ENCODE measurements around the gene PDZRN4. TPM values are rescaled to one million over a fixed set of nuclear protein-coding genes. Genes with fewer than 3 reads are reported as not detected.

The PDZRN4 gene
- total RNA-seq, 1 donor from 2014 or later, result 2.3 TPM

- Mint-ChIP-seq H3K27me3 (no peaks in the 10 kb centered on the region), H3K4me1 (ENCODE audit: unreplicated experiment) (peaks cover 4% of the 10 kb centered on the region), H3K4me3 (no peak overlapping the region), H3K36me3 (no peaks in the 10 kb centered on the region), H3K27ac (no peak overlapping the region), H3K9me3 (no peaks in the 10 kb centered on the region)
- DNase-seq (ENCODE audit: extremely low spot score, unreplicated experiment), result no peak
- TF ChIP-seq CTCF (conservative IDR thresholded peaks at IDR 0.05), result no peak
These were observed 25.5 kb downstream of the PDZRN4 start for GRCh38 chr12:41213648-41214047.

- Mint-ChIP-seq H3K9me3 (peaks cover 4% of the 10 kb centered on the region), H3K27ac (no peak overlapping the region)
These were observed 29.6 kb downstream of the PDZRN4 start for GRCh38 chr12:41217727-41218126.

GRCh38 chr12:41220931-41221330 lies 32.8 kb downstream of the PDZRN4 start:
- H3K27ac Mint-ChIP-seq, result no peak overlapping the region
- no peaks in the 10 kb centered on the region for H3K36me3 Mint-ChIP-seq
- peaks cover 4% of the 10 kb centered on the region for H3K4me1 Mint-ChIP-seq (ENCODE audit: unreplicated experiment)
- peaks cover 4% of the 10 kb centered on the region for H3K9me3 Mint-ChIP-seq
- no peak overlapping the region for H3K4me3 Mint-ChIP-seq
- no peak for DNase-seq (ENCODE audit: extremely low spot score, unreplicated experiment)
- H3K27me3 Mint-ChIP-seq, result no peaks in the 10 kb centered on the region
- no peak for TF ChIP-seq CTCF (conservative IDR thresholded peaks at IDR 0.05)

More at GRCh38 chr12:41217727-41218126, 29.6 kb downstream of the PDZRN4 start:
- H3K4me1 Mint-ChIP-seq (ENCODE audit: unreplicated experiment), result peaks cover 4% of the 10 kb centered on the region
- no peak for DNase-seq (ENCODE audit: extremely low spot score, unreplicated experiment)
- H3K36me3 Mint-ChIP-seq, result no peaks in the 10 kb centered on the region
- H3K27me3 Mint-ChIP-seq, result no peaks in the 10 kb centered on the region
- no peak overlapping the region for H3K4me3 Mint-ChIP-seq
- TF ChIP-seq CTCF (conservative IDR thresholded peaks at IDR 0.05), result no peak

GRCh38 chr12:41221491-41221890 lies 33.4 kb downstream of the PDZRN4 start:
- H3K36me3 Mint-ChIP-seq, result no peaks in the 10 kb centered on the region
- TF ChIP-seq CTCF (conservative IDR thresholded peaks at IDR 0.05), result no peak
- DNase-seq (ENCODE audit: extremely low spot score, unreplicated experiment), result no peak
- H3K27me3 Mint-ChIP-seq, result no peaks in the 10 kb centered on the region
- peaks cover 4% of the 10 kb centered on the region for H3K9me3 Mint-ChIP-seq
- H3K4me3 Mint-ChIP-seq, result no peak overlapping the region
- peaks cover 4% of the 10 kb centered on the region for H3K4me1 Mint-ChIP-seq (ENCODE audit: unreplicated experiment)
- H3K27ac Mint-ChIP-seq, result no peak overlapping the region

- H3K9me3 Mint-ChIP-seq, result peaks cover 4% of the 10 kb centered on the region
- no peaks in the 10 kb centered on the region for H3K27me3 Mint-ChIP-seq
- H3K4me3 Mint-ChIP-seq, result no peak overlapping the region
- H3K27ac Mint-ChIP-seq, result no peak overlapping the region
- DNase-seq (ENCODE audit: extremely low spot score, unreplicated experiment), result no peak
- H3K36me3 Mint-ChIP-seq, result no peaks in the 10 kb centered on the region
- TF ChIP-seq CTCF (conservative IDR thresholded peaks at IDR 0.05), result no peak
- no peaks in the 10 kb centered on the region for H3K4me1 Mint-ChIP-seq (ENCODE audit: unreplicated experiment)
These were observed 35.5 kb downstream of the PDZRN4 start for GRCh38 chr12:41223600-41223999.

- no peaks in the 10 kb centered on the region for H3K4me1 Mint-ChIP-seq (ENCODE audit: unreplicated experiment)
- TF ChIP-seq CTCF (conservative IDR thresholded peaks at IDR 0.05), result no peak
- no peaks in the 10 kb centered on the region for H3K27me3 Mint-ChIP-seq
- no peak overlapping the region for H3K4me3 Mint-ChIP-seq
- peaks cover 4% of the 10 kb centered on the region for H3K9me3 Mint-ChIP-seq
- DNase-seq (ENCODE audit: extremely low spot score, unreplicated experiment), result no peak
- H3K36me3 Mint-ChIP-seq, result no peaks in the 10 kb centered on the region
- no peak overlapping the region for H3K27ac Mint-ChIP-seq
These were observed 35.9 kb downstream of the PDZRN4 start for GRCh38 chr12:41224066-41224465.
